GM12878 (cell line): ENCODE results near the gene AMBRA1. TPM values are rescaled to one million over a fixed set of nuclear protein-coding genes. Genes with fewer than 3 reads are reported as not detected.

Experiments used
- ATAC-seq: fragments of 200-7000 bp; cut with Tn5 transposase; 3 replicates; pipeline ENCODE4 v1.9.1; 2020; ENCODE audit warnings: mild to moderate bottlenecking, moderate library complexity
- BruUV-seq: library from RNA; stranded (reverse); fragments of 400-500 nt; replicated peaks from 2 replicates; lab custom pipeline; 2021; lab: Mats Ljungman, UMichigan
- CTCF ChIA-PET: fragments of 300-600 bp; sonication (Branson Sonifier 250); formaldehyde crosslinking; extraction: SDS; loops from one replicate; lab custom pipeline; 2021; ENCODE audit warnings: inconsistent platforms; lab: Yijun Ruan, JAX
- POLR2A ChIA-PET: fragments of 350-600 bp; formaldehyde crosslinking; extraction: SDS; loops from one replicate; lab custom pipeline; 2021; ENCODE audit warnings: inconsistent platforms; lab: Charles Lee
- RAD21 ChIA-PET: fragments of 300-600 bp; sonication (Branson Sonifier 250); formaldehyde crosslinking; loops from one replicate; lab custom pipeline; 2023; ENCODE audit warnings: antibody characterized with exemption; ENCODE audit not compliant: unreplicated experiment; lab: Charles Lee
- SMC1A ChIA-PET: fragments of 300-600 bp; sonication (Branson Sonifier 250); formaldehyde crosslinking; loops from one replicate; lab custom pipeline; 2023; ENCODE audit not compliant: unreplicated experiment, uncharacterized antibody; lab: Charles Lee
- DNase-seq: peaks from one replicate; pipeline ENCODE4 v3.0.0-alpha.2; 2011; ENCODE audit warnings: low read depth, low spot score
- FAIRE-seq: peaks from 3 replicates; lab custom pipeline; 2011; peaks lifted over from hg19 to GRCh38; lab: Jason Lieb, UNC
- H2AFZ ChIP-seq: 2 replicates; pipeline ENCODE4 v1.6.0; 2011; ENCODE audit warnings: low read depth, low read length, control low read depth; ENCODE audit not compliant: control insufficient read depth
- H3K27ac ChIP-seq: 2 replicates; pipeline ENCODE4 v1.5.1; 2011; ENCODE audit warnings: control low read depth; ENCODE audit not compliant: control insufficient read depth, insufficient read depth
- H3K27me3 ChIP-seq, 2 experiments: replicated peaks in 1 of 2; 2 replicates each; pipeline versions ENCODE4 v1.6.0 to v1.6.1; 2011; ENCODE audit warnings: low read length in 1 of 2; ENCODE audit not compliant: control insufficient read depth in 2 of 2, insufficient read depth in 2 of 2
- H3K36me3 ChIP-seq, 2 experiments: 2 replicates each; pipeline ENCODE4 v1.5.1; 2011; ENCODE audit warnings: low read length in 1 of 2; ENCODE audit not compliant: control insufficient read depth in 2 of 2, insufficient read depth in 2 of 2
- H3K4me1 ChIP-seq: 2 replicates; pipeline ENCODE4 v1.6.1; 2011; ENCODE audit warnings: mild to moderate bottlenecking, low read length, moderate library complexity, mixed read lengths; ENCODE audit not compliant: control insufficient read depth, insufficient read depth
- H3K4me2 ChIP-seq: 2 replicates; pipeline ENCODE4 v1.6.0; 2011; ENCODE audit warnings: control low read depth; ENCODE audit not compliant: control insufficient read depth, insufficient read depth
- H3K4me3 ChIP-seq: fragments of 200-600 bp; sonication (generic); 2 replicates; pipeline ENCODE4 v1.5.1; 2016
- H3K79me2 ChIP-seq: 2 replicates; pipeline ENCODE4 v1.6.0; 2011; ENCODE audit warnings: low read length; ENCODE audit not compliant: control insufficient read depth, insufficient read depth
- H3K9ac ChIP-seq: 2 replicates; pipeline ENCODE4 v1.8.0; 2011; ENCODE audit warnings: low read length, control low read depth, mixed read lengths; ENCODE audit not compliant: control insufficient read depth, insufficient read depth
- H3K9me3 ChIP-seq: replicated peaks from 3 replicates; pipeline ENCODE4 v1.5.1; 2011; ENCODE audit warnings: mild to moderate bottlenecking, low read length; ENCODE audit not compliant: control insufficient read depth, insufficient read depth
- H4K20me1 ChIP-seq: 2 replicates; pipeline ENCODE4 v1.6.0; 2011; ENCODE audit not compliant: control insufficient read depth, insufficient read depth
- IKZF1 ChIP-seq: fragments of 450-650 bp; conservative IDR thresholded peaks from 2 replicates; pipeline ENCODE4 v1.6.1; 2017; ENCODE audit warnings: antibody characterized with exemption, mild to moderate bottlenecking
- JUNB ChIP-seq: IDR thresholded peaks from 2 replicates; pipeline ENCODE4 v1.6.1; 2016; ENCODE audit warnings: antibody characterized with exemption, mild to moderate bottlenecking
- NFIC ChIP-seq: IDR thresholded peaks from 2 replicates; pipeline ENCODE4 v1.6.1; 2012; ENCODE audit warnings: low read depth, mild to moderate bottlenecking, inconsistent platforms, low read length, moderate library complexity
- NR2C2 ChIP-seq: IDR thresholded peaks from 2 replicates; pipeline ENCODE4 v1.6.1; 2011; ENCODE audit warnings: borderline replicate concordance, low read depth; ENCODE audit not compliant: control insufficient read depth, insufficient read length
- POU2F2 ChIP-seq: IDR thresholded peaks from 3 replicates; pipeline ENCODE4 v1.6.1; 2011; ENCODE audit warnings: low read depth, mild to moderate bottlenecking, low read length, borderline replicate concordance
- SUZ12 ChIP-seq: fragments of 200-600 bp; sonication (generic); IDR thresholded peaks from one replicate; pipeline ENCODE4 v1.6.1; 2018; ENCODE audit warnings: antibody characterized with exemption, mild to moderate bottlenecking; ENCODE audit not compliant: unreplicated experiment
- TARDBP ChIP-seq: IDR thresholded peaks from 2 replicates; pipeline ENCODE4 v1.6.1; 2016; ENCODE audit warnings: borderline replicate concordance
- WGBS: methylation state at CpG from one replicate; pipeline ENCODE4 v1.1.6; 2016; ENCODE audit warnings: low lambda C conversion rate; ENCODE audit not compliant: insufficient replicate concordance, insufficient coverage; ENCODE audit errors: missing lambda C conversion rate; 5-methylcytosine and 5-hydroxymethylcytosine counted together
- in situ Hi-C: fragments of 300-500 bp; cut with MboI; formaldehyde crosslinking; loops from 9 replicates; pipeline ENCODE4 v1.14.3; 2018; ENCODE audit warnings: mixed read lengths
- intact Hi-C: fragments of 100-400 bp; cut with micrococcal nuclease; formaldehyde crosslinking; loops from one replicate; pipeline ENCODE4 v1.14.2; 2022; ENCODE audit not compliant: unreplicated experiment
- polyA plus RNA-seq, 11 experiments: library from polyadenylated mRNA; depleted of rRNA in 4 of 11; unstranded in 6 of 11; stranded (reverse) in 5 of 11; fragments of >200 nt; fragmentation: Nextera tagmentation in 4 of 11; fragmentation: Illumina TruSeq in 1 of 11; extraction: Ambion mirVana in 4 of 11; extraction: Trizol in 1 of 11; gene quantifications; 1 replicate in 1 of 11; 2 replicates in 10 of 11; pipeline versions ENCODE4 v1.2.1 to v1.2.3, GENCODE V29; 2011 to 2016; ENCODE audit warnings: inconsistent platforms in 2 of 11, missing spikeins in 2 of 11, low read depth in 1 of 11
- total RNA-seq, 4 experiments: library from RNA; depleted of rRNA in 3 of 4; stranded (reverse); fragments of >200 nt in 3 of 4; fragmentation: Illumina TruSeq in 1 of 4; extraction: Trizol in 1 of 4; gene quantifications; 2 replicates each; pipeline versions ENCODE4 v1.2.1 to v1.2.3, GENCODE V29; 2013 to 2021
- TF ChIP-seq, protein P1 (sequence below): fragments of 450-650 bp; IDR thresholded peaks from 2 replicates; pipeline ENCODE4 v1.6.1; 2014; ENCODE audit warnings: mild to moderate bottlenecking
- TF ChIP-seq, protein P2 (sequence below): IDR thresholded peaks from 2 replicates; pipeline ENCODE4 v1.6.1; 2011; ENCODE audit warnings: borderline replicate concordance, low read depth, mild to moderate bottlenecking, moderate library complexity, low read length; ENCODE audit not compliant: insufficient read depth, poor library complexity, severe bottlenecking

Gene AMBRA1
- total and polyA plus RNA-seq, 10 of the 15 experiments (the other 5 are each of a cell fraction or from before 2014, with no cell fraction given) = 0.57 to 34.3 (median 13.7) TPM

DNA sequence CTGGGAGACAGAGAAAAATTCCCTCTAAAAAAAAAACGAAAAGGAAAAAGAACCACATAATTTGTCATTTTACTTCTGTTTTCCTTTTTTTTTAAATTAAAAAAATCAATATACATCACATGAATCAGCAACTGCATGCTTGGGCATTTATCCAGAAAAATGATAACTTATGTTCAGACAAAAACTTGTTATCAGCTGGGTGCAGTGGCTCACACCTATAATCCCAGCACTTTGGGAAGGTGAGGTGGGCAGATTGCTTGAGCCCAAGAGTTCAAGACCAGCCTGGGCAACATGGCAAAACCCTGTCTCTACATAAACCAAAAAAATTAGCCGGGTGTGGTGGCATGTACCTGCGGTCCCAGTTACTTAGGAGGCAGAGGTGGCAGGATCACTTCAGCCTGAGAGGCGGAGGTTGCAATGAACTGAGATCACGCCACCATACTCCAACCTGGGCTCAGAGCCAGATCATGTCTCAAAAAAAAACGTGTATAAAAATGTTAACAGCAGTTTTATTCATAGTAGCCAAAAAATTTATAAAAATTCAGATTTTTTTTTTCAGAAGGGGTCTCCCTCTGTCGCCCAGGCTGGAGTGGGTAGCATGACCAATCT, 28.5 kb downstream of the AMBRA1 start (continued):
- TF ChIP-seq TARDBP (no peak), SUZ12 (no peak)
- TF ChIP-seq, all 136 proteins: peak for 0

DNA sequence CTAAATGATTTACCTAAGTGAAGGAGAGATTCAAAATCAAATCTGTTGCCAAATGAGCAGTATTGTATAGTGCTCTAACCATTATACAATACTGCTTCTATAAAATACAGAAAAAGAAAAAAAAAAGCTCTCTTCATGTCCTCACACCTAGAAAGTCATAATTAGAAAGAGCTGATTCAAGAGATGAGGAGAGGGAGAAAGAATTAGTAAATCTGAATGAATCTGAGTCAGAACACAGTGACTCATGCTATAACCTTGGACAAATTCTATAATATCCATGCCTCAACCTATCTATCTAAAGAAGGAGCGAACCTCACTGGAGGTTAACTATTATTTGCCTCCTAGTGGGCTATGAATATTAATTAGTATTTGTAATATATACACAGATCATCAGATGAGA, 29.4 kb downstream of the AMBRA1 start:
- Histone ChIP-seq H4K20me1 (no peaks in the 10 kb centered on the region), H3K27ac (no peak overlapping the region), H3K4me3 (no peak overlapping the region), H3K4me2 (no peak overlapping the region), H3K9ac (no peak overlapping the region), H3K36me3 (no peaks in the 10 kb centered on the region; a peak in 3 of 4 replicates), H3K4me1 (no peaks in the 10 kb centered on the region), H2AFZ (no peak overlapping the region), H3K9me3 (no peaks in the 10 kb centered on the region; the same call in 2 of the 3 replicates), H3K79me2 (peaks cover 63% of the 10 kb centered on the region), H3K27me3 (no peaks in the 10 kb centered on the region)
- ATAC-seq (no peak), FAIRE-seq (no peak), DNase-seq (no peak)
- TF ChIP-seq SUZ12 (no peak), NFIC (0 out of 2 replicates have a peak, but pooled peaks have one; percentile 17), IKZF1 (no peak), POU2F2 (no peak), JUNB (peak; percentile 58), NR2C2 (no peak)
- TF ChIP-seq, protein P1, sequence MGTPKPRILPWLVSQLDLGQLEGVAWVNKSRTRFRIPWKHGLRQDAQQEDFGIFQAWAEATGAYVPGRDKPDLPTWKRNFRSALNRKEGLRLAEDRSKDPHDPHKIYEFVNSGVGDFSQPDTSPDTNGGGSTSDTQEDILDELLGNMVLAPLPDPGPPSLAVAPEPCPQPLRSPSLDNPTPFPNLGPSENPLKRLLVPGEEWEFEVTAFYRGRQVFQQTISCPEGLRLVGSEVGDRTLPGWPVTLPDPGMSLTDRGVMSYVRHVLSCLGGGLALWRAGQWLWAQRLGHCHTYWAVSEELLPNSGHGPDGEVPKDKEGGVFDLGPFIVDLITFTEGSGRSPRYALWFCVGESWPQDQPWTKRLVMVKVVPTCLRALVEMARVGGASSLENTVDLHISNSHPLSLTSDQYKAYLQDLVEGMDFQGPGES = no peak
- TF ChIP-seq, protein P2, sequence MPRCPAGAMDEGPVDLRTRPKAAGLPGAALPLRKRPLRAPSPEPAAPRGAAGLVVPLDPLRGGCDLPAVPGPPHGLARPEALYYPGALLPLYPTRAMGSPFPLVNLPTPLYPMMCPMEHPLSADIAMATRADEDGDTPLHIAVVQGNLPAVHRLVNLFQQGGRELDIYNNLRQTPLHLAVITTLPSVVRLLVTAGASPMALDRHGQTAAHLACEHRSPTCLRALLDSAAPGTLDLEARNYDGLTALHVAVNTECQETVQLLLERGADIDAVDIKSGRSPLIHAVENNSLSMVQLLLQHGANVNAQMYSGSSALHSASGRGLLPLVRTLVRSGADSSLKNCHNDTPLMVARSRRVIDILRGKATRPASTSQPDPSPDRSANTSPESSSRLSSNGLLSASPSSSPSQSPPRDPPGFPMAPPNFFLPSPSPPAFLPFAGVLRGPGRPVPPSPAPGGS = peak; percentile 49
- no TSS peak for BruUV-seq
- intact Hi-C loops (no loop called here), in situ Hi-C loops (no loop called here)
- ChIA-PET CTCF (no interaction called here), RAD21 (interaction anchor here (1.0 kb wide), 1 partner anchor 9 kb away, joined by 4 read pairs; no protein-coding TSS in a partner anchor), POLR2A (no interaction called here), SMC1A (no interaction called here)
- 46% methylated on average over 1 of the region's 1 CpG for WGBS
